Measurements from ENCODE around the gene PLXNA4.

DNA sequence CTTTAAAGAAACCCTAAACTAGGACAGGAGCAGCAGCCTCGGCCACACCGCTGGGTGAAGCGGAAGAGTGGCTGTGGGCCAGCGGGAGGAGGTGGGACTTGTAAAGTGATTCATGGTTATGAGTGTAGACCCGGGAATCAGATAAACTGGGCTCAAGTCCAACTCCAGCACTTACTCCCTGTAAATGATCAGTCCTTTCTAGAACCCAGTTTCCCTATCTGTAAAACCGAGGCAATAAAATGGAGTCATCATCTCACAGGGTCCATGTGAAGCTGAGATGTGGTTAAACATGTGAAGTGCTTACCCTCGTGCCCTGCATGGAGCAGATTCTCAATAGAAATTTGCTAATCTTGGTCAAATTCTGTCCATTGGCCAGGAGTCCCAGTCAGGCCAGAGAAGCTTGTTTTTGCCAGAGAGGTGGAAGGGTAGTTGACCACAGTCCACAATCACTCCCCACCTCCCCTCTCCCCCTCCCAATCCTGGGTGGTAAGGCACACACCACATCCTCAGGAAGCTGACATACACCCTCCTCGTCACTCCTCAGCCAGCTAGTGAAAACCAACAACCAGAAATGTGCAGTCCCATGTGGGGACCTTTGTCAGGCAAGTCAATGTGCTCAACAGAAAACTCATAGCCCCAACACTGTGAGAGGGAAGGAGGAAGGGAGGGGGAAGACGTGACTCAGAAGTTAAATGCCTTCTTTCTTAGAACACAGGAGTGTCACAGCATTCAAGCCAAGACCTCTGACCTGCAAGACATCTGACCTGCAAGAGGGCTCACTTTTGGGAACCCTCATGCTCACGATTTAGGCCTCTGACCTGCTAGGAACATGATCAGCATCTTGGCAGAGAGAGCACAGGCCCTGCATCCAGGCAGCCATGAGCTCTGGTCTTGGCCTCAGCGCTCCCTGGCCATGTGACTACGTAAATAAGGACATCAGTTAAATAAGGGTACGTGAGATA is 145.1 kb downstream of the PLXNA4 start:
- no peak for TF ChIP-seq EP300 (IDR thresholded peaks at IDR 0.05; ENCODE audit: low read depth)
- TF ChIP-seq POLR2A (IDR thresholded peaks at IDR 0.05), result no peak
- TF ChIP-seq, protein P1, sequence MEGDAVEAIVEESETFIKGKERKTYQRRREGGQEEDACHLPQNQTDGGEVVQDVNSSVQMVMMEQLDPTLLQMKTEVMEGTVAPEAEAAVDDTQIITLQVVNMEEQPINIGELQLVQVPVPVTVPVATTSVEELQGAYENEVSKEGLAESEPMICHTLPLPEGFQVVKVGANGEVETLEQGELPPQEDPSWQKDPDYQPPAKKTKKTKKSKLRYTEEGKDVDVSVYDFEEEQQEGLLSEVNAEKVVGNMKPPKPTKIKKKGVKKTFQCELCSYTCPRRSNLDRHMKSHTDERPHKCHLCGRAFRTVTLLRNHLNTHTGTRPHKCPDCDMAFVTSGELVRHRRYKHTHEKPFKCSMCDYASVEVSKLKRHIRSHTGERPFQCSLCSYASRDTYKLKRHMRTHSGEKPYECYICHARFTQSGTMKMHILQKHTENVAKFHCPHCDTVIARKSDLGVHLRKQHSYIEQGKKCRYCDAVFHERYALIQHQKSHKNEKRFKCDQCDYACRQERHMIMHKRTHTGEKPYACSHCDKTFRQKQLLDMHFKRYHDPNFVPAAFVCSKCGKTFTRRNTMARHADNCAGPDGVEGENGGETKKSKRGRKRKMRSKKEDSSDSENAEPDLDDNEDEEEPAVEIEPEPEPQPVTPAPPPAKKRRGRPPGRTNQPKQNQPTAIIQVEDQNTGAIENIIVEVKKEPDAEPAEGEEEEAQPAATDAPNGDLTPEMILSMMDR (IDR thresholded peaks at IDR 0.05), result no peak
- no peak for TF ChIP-seq POLR2AphosphoS5 (IDR thresholded peaks at IDR 0.05)
